ENCODE measurements around the gene ARL8B.
A peak's percentile ranks its signal among the peaks of the same experiment; 100 is the strongest.

Gene ARL8B

GRCh38 chr3:5194341-5194740 is 72.2 kb downstream of the ARL8B start:
- H3K4me3 Mint-ChIP-seq, result peak overlapping the region; percentile 52
- H3K27me3 Mint-ChIP-seq (ENCODE audit: low read depth), result no peaks in the 10 kb centered on the region
- H3K4me1 Mint-ChIP-seq (ENCODE audit: low read depth), result peaks cover 79% of the 10 kb centered on the region
- H3K27ac Mint-ChIP-seq, result peak overlapping the region; percentile 97
- H3K36me3 Mint-ChIP-seq (ENCODE audit: low read depth), result peaks cover 69% of the 10 kb centered on the region
- H3K9me3 Mint-ChIP-seq, result no peaks in the 10 kb centered on the region

- Mint-ChIP-seq H3K27ac (peak overlapping the region; percentile 97), H3K4me3 (peak overlapping the region; percentile 52), H3K27me3 (ENCODE audit: low read depth) (no peaks in the 10 kb centered on the region), H3K9me3 (no peaks in the 10 kb centered on the region), H3K4me1 (ENCODE audit: low read depth) (peaks cover 82% of the 10 kb centered on the region), H3K36me3 (ENCODE audit: low read depth) (peaks cover 65% of the 10 kb centered on the region)
Observed at GRCh38 chr3:5194801-5195509, 72.9 kb downstream of the ARL8B start.

GRCh38 chr3:5195605-5196004 is 73.5 kb downstream of the ARL8B start:
- peaks cover 65% of the 10 kb centered on the region for H3K36me3 Mint-ChIP-seq (ENCODE audit: low read depth)
- H3K4me1 Mint-ChIP-seq (ENCODE audit: low read depth), result peaks cover 84% of the 10 kb centered on the region
- peak overlapping the region; percentile 97 for H3K27ac Mint-ChIP-seq
- H3K27me3 Mint-ChIP-seq (ENCODE audit: low read depth), result no peaks in the 10 kb centered on the region
- peak overlapping the region; percentile 52 for H3K4me3 Mint-ChIP-seq
- no peaks in the 10 kb centered on the region for H3K9me3 Mint-ChIP-seq

- Mint-ChIP-seq H3K4me3 (peak overlapping the region; percentile 78), H3K27me3 (ENCODE audit: low read depth) (no peaks in the 10 kb centered on the region), H3K9me3 (no peaks in the 10 kb centered on the region), H3K27ac (peak overlapping the region; percentile 97), H3K36me3 (ENCODE audit: low read depth) (peaks cover 68% of the 10 kb centered on the region), H3K4me1 (ENCODE audit: low read depth) (peaks cover 81% of the 10 kb centered on the region)
Observed at GRCh38 chr3:5197022-5197421, 74.9 kb downstream of the ARL8B start.

- Mint-ChIP-seq H3K4me1 (ENCODE audit: low read depth) (peaks cover 76% of the 10 kb centered on the region), H3K9me3 (no peaks in the 10 kb centered on the region), H3K27ac (peak overlapping the region; percentile 97), H3K36me3 (ENCODE audit: low read depth) (peaks cover 69% of the 10 kb centered on the region), H3K27me3 (ENCODE audit: low read depth) (no peaks in the 10 kb centered on the region), H3K4me3 (peak overlapping the region; percentile 78)
Observed at GRCh38 chr3:5197470-5198312, 75.6 kb downstream of the ARL8B start.

GRCh38 chr3:5198313-5198677 is 76.2 kb downstream of the ARL8B start:
- Mint-ChIP-seq H3K4me3 (peak overlapping the region; percentile 68), H3K4me1 (ENCODE audit: low read depth) (peaks cover 74% of the 10 kb centered on the region), H3K27ac (peak overlapping the region; percentile 97), H3K9me3 (no peaks in the 10 kb centered on the region), H3K27me3 (ENCODE audit: low read depth) (no peaks in the 10 kb centered on the region), H3K36me3 (ENCODE audit: low read depth) (peaks cover 71% of the 10 kb centered on the region)

GRCh38 chr3:5198986-5199731 is 77.1 kb downstream of the ARL8B start:
- Mint-ChIP-seq H3K4me1 (ENCODE audit: low read depth) (peaks cover 69% of the 10 kb centered on the region), H3K36me3 (ENCODE audit: low read depth) (peaks cover 69% of the 10 kb centered on the region), H3K27ac (peak overlapping the region; percentile 97), H3K27me3 (ENCODE audit: low read depth) (no peaks in the 10 kb centered on the region), H3K4me3 (peak overlapping the region; percentile 14), H3K9me3 (no peaks in the 10 kb centered on the region)

- Mint-ChIP-seq H3K4me3 (no peak overlapping the region), H3K27ac (no peak overlapping the region), H3K9me3 (no peaks in the 10 kb centered on the region), H3K4me1 (ENCODE audit: low read depth) (peaks cover 54% of the 10 kb centered on the region), H3K36me3 (ENCODE audit: low read depth) (peaks cover 70% of the 10 kb centered on the region), H3K27me3 (ENCODE audit: low read depth) (no peaks in the 10 kb centered on the region)
Observed at GRCh38 chr3:5201536-5201935, 79.4 kb downstream of the ARL8B start.

- peaks cover 67% of the 10 kb centered on the region for H3K36me3 Mint-ChIP-seq (ENCODE audit: low read depth)
- no peak overlapping the region for H3K4me3 Mint-ChIP-seq
- H3K27ac Mint-ChIP-seq, result no peak overlapping the region
- H3K27me3 Mint-ChIP-seq (ENCODE audit: low read depth), result no peaks in the 10 kb centered on the region
- H3K4me1 Mint-ChIP-seq (ENCODE audit: low read depth), result peaks cover 47% of the 10 kb centered on the region
- no peaks in the 10 kb centered on the region for H3K9me3 Mint-ChIP-seq
Observed at GRCh38 chr3:5202222-5202621, 80.1 kb downstream of the ARL8B start.

- Mint-ChIP-seq H3K36me3 (ENCODE audit: low read depth) (peaks cover 67% of the 10 kb centered on the region), H3K4me1 (ENCODE audit: low read depth) (peaks cover 21% of the 10 kb centered on the region), H3K27ac (peak overlapping the region; percentile 41), H3K27me3 (ENCODE audit: low read depth) (no peaks in the 10 kb centered on the region), H3K9me3 (no peaks in the 10 kb centered on the region), H3K4me3 (no peak overlapping the region)
Observed at GRCh38 chr3:5205165-5205941, 83.3 kb downstream of the ARL8B start.

- H3K36me3 Mint-ChIP-seq (ENCODE audit: low read depth), result peaks cover 78% of the 10 kb centered on the region
- no peak overlapping the region for H3K27ac Mint-ChIP-seq
- no peak overlapping the region for H3K4me3 Mint-ChIP-seq
- H3K27me3 Mint-ChIP-seq (ENCODE audit: low read depth), result no peaks in the 10 kb centered on the region
- peaks cover 4% of the 10 kb centered on the region for H3K4me1 Mint-ChIP-seq (ENCODE audit: low read depth)
- H3K9me3 Mint-ChIP-seq, result no peaks in the 10 kb centered on the region
Observed at GRCh38 chr3:5210926-5211325, 88.8 kb downstream of the ARL8B start.

- Mint-ChIP-seq H3K27me3 (ENCODE audit: low read depth) (no peaks in the 10 kb centered on the region), H3K4me1 (ENCODE audit: low read depth) (peaks cover 6% of the 10 kb centered on the region), H3K4me3 (no peak overlapping the region), H3K9me3 (no peaks in the 10 kb centered on the region), H3K27ac (peak overlapping the region; percentile 44), H3K36me3 (ENCODE audit: low read depth) (peaks cover 73% of the 10 kb centered on the region)
Observed at GRCh38 chr3:5212628-5213573, 90.8 kb downstream of the ARL8B start.

GRCh38 chr3:5213574-5213966 is 91.5 kb downstream of the ARL8B start:
- Mint-ChIP-seq H3K4me1 (ENCODE audit: low read depth) (peaks cover 6% of the 10 kb centered on the region), H3K36me3 (ENCODE audit: low read depth) (peaks cover 72% of the 10 kb centered on the region), H3K4me3 (no peak overlapping the region)

More at GRCh38 chr3:5213574-5213966, 91.5 kb downstream of the ARL8B start:
- H3K27ac Mint-ChIP-seq, result no peak overlapping the region
- H3K27me3 Mint-ChIP-seq (ENCODE audit: low read depth), result no peaks in the 10 kb centered on the region
- no peaks in the 10 kb centered on the region for H3K9me3 Mint-ChIP-seq

Measured in T-helper 1 cell treated with Interleukin-12 subunit alpha and Interleukin-12 subunit beta and Interleukin-4 antibody, amounts not matched to agents 30 μg/mL and 1 μg/mL, for 36 hours (primary cell).